Activated naive CD8-positive, alpha-beta T cell treated with anti-CD3 and anti-CD28 coated beads for 36 hours (primary cell): ENCODE data around the gene EHD1. TPM values are rescaled to one million over a fixed set of nuclear protein-coding genes. Genes with fewer than 3 reads are reported as not detected.
A peak's percentile ranks its signal among the peaks of the same experiment; 100 is the strongest.

Experiments
- DNase-seq: peaks from one replicate; pipeline ENCODE4 v3.0.0; 2021
- H3K27ac Mint-ChIP-seq: one replicate; pipeline ENCODE4 v1.8.0; 2022; ENCODE audit warnings: mild to moderate bottlenecking, moderate library complexity, mixed read lengths
- H3K27me3 Mint-ChIP-seq: one replicate; pipeline ENCODE4 v1.8.0; 2022; ENCODE audit warnings: mild to moderate bottlenecking, mixed read lengths
- H3K36me3 Mint-ChIP-seq: one replicate; pipeline ENCODE4 v1.8.0; 2021; ENCODE audit warnings: mild to moderate bottlenecking, mixed read lengths
- H3K4me1 Mint-ChIP-seq: one replicate; pipeline ENCODE4 v1.8.0; 2021; ENCODE audit warnings: mixed read lengths
- H3K4me3 Mint-ChIP-seq: one replicate; pipeline ENCODE4 v1.8.0; 2022; ENCODE audit warnings: mild to moderate bottlenecking, moderate library complexity, mixed read lengths
- H3K9me3 Mint-ChIP-seq: one replicate; pipeline ENCODE4 v1.8.0; 2022; ENCODE audit warnings: mixed read lengths
- total RNA-seq, 2 experiments: library from RNA; stranded (reverse); gene quantifications; one replicate each; pipeline ENCODE4 v1.2.3, GENCODE V29; 2021

The EHD1 gene
- total RNA-seq, 2 experiments from 2014 or later = 103 to 112 TPM

- Mint-ChIP-seq H3K27me3 (no peaks in the 10 kb centered on the region), H3K27ac (peak overlapping the region; percentile 84), H3K36me3 (peaks cover 6% of the 10 kb centered on the region), H3K4me3 (peak overlapping the region; percentile 88), H3K4me1 (peaks cover 21% of the 10 kb centered on the region), H3K9me3 (no peaks in the 10 kb centered on the region)
- no peak for DNase-seq
These were observed 37.0 kb upstream of the EHD1 start for GRCh38 chr11:64915376-64915887.

GRCh38 chr11:64914123-64914522 is 35.7 kb upstream of the EHD1 start:
- no peak overlapping the region for H3K27ac Mint-ChIP-seq
- no peaks in the 10 kb centered on the region for H3K27me3 Mint-ChIP-seq
- no peaks in the 10 kb centered on the region for H3K9me3 Mint-ChIP-seq
- H3K4me1 Mint-ChIP-seq = peaks cover 21% of the 10 kb centered on the region
- H3K4me3 Mint-ChIP-seq = no peak overlapping the region
- no peak for DNase-seq
- peaks cover 8% of the 10 kb centered on the region for H3K36me3 Mint-ChIP-seq

GRCh38 chr11:64913171-64913727 is 34.8 kb upstream of the EHD1 start:
- no peaks in the 10 kb centered on the region for H3K9me3 Mint-ChIP-seq
- H3K4me1 Mint-ChIP-seq = peaks cover 21% of the 10 kb centered on the region
- H3K4me3 Mint-ChIP-seq = no peak overlapping the region
- H3K27me3 Mint-ChIP-seq = no peaks in the 10 kb centered on the region
- no peak for DNase-seq
- H3K36me3 Mint-ChIP-seq = peaks cover 8% of the 10 kb centered on the region
- no peak overlapping the region for H3K27ac Mint-ChIP-seq

- H3K4me1 Mint-ChIP-seq = peaks cover 14% of the 10 kb centered on the region
- no peaks in the 10 kb centered on the region for H3K27me3 Mint-ChIP-seq
- no peak overlapping the region for H3K27ac Mint-ChIP-seq
- no peak for DNase-seq
- no peak overlapping the region for H3K4me3 Mint-ChIP-seq
- peaks cover 8% of the 10 kb centered on the region for H3K36me3 Mint-ChIP-seq
- no peaks in the 10 kb centered on the region for H3K9me3 Mint-ChIP-seq
These were observed 33.3 kb upstream of the EHD1 start for GRCh38 chr11:64911689-64912088.

GRCh38 chr11:64911142-64911541 is 32.7 kb upstream of the EHD1 start:
- H3K36me3 Mint-ChIP-seq = peaks cover 8% of the 10 kb centered on the region
- DNase-seq = no peak
- no peaks in the 10 kb centered on the region for H3K27me3 Mint-ChIP-seq
- peaks cover 10% of the 10 kb centered on the region for H3K4me1 Mint-ChIP-seq
- no peaks in the 10 kb centered on the region for H3K9me3 Mint-ChIP-seq
- H3K27ac Mint-ChIP-seq = no peak overlapping the region
- no peak overlapping the region for H3K4me3 Mint-ChIP-seq

GRCh38 chr11:64910451-64911093 is 32.2 kb upstream of the EHD1 start:
- Mint-ChIP-seq H3K27me3 (no peaks in the 10 kb centered on the region), H3K27ac (no peak overlapping the region), H3K4me1 (peaks cover 4% of the 10 kb centered on the region), H3K9me3 (no peaks in the 10 kb centered on the region), H3K4me3 (no peak overlapping the region), H3K36me3 (peaks cover 8% of the 10 kb centered on the region)
- DNase-seq = no peak

- Mint-ChIP-seq H3K4me3 (no peak overlapping the region), H3K9me3 (no peaks in the 10 kb centered on the region), H3K27ac (no peak overlapping the region), H3K4me1 (peaks cover 3% of the 10 kb centered on the region), H3K27me3 (no peaks in the 10 kb centered on the region), H3K36me3 (peaks cover 8% of the 10 kb centered on the region)
- no peak for DNase-seq
These were observed 31.4 kb upstream of the EHD1 start for GRCh38 chr11:64909653-64910343.

GRCh38 chr11:64908766-64909165 is 30.3 kb upstream of the EHD1 start:
- Mint-ChIP-seq H3K4me1 (no peaks in the 10 kb centered on the region), H3K9me3 (no peaks in the 10 kb centered on the region), H3K36me3 (peaks cover 8% of the 10 kb centered on the region), H3K27ac (no peak overlapping the region), H3K4me3 (no peak overlapping the region), H3K27me3 (no peaks in the 10 kb centered on the region)
- no peak for DNase-seq

GRCh38 chr11:64906314-64906635 is 27.9 kb upstream of the EHD1 start:
- no peaks in the 10 kb centered on the region for H3K4me1 Mint-ChIP-seq
- peaks cover 2% of the 10 kb centered on the region for H3K36me3 Mint-ChIP-seq
- H3K27me3 Mint-ChIP-seq = no peaks in the 10 kb centered on the region
- DNase-seq = no peak
- no peak overlapping the region for H3K27ac Mint-ChIP-seq
- H3K4me3 Mint-ChIP-seq = no peak overlapping the region
- H3K9me3 Mint-ChIP-seq = no peaks in the 10 kb centered on the region

GRCh38 chr11:64905516-64906313 is 27.3 kb upstream of the EHD1 start:
- H3K27me3 Mint-ChIP-seq = no peaks in the 10 kb centered on the region
- H3K4me1 Mint-ChIP-seq = no peaks in the 10 kb centered on the region
- no peak overlapping the region for H3K27ac Mint-ChIP-seq
- H3K36me3 Mint-ChIP-seq = peaks cover 2% of the 10 kb centered on the region
- H3K4me3 Mint-ChIP-seq = no peak overlapping the region
- no peak for DNase-seq
- H3K9me3 Mint-ChIP-seq = no peaks in the 10 kb centered on the region

- Mint-ChIP-seq H3K9me3 (no peaks in the 10 kb centered on the region), H3K27ac (no peak overlapping the region), H3K27me3 (no peaks in the 10 kb centered on the region), H3K4me3 (no peak overlapping the region), H3K36me3 (peaks cover 7% of the 10 kb centered on the region), H3K4me1 (peaks cover 5% of the 10 kb centered on the region)
- DNase-seq = no peak
These were observed 24.9 kb upstream of the EHD1 start for GRCh38 chr11:64903291-64903833.

- Mint-ChIP-seq H3K27me3 (no peaks in the 10 kb centered on the region), H3K9me3 (no peaks in the 10 kb centered on the region), H3K36me3 (peaks cover 7% of the 10 kb centered on the region), H3K4me3 (no peak overlapping the region), H3K4me1 (peaks cover 5% of the 10 kb centered on the region), H3K27ac (no peak overlapping the region)
- no peak for DNase-seq
These were observed 23.9 kb upstream of the EHD1 start for GRCh38 chr11:64902102-64902900.

- peaks cover 7% of the 10 kb centered on the region for H3K36me3 Mint-ChIP-seq
- H3K27me3 Mint-ChIP-seq = no peaks in the 10 kb centered on the region
- H3K4me1 Mint-ChIP-seq = peaks cover 5% of the 10 kb centered on the region
- H3K9me3 Mint-ChIP-seq = no peaks in the 10 kb centered on the region
- no peak overlapping the region for H3K27ac Mint-ChIP-seq
- H3K4me3 Mint-ChIP-seq = no peak overlapping the region
- DNase-seq = no peak
These were observed 22.4 kb upstream of the EHD1 start for GRCh38 chr11:64900774-64901173.

- Mint-ChIP-seq H3K36me3 (peaks cover 7% of the 10 kb centered on the region), H3K4me3 (no peak overlapping the region), H3K27me3 (no peaks in the 10 kb centered on the region), H3K27ac (peak overlapping the region; percentile 76), H3K9me3 (no peaks in the 10 kb centered on the region), H3K4me1 (peaks cover 5% of the 10 kb centered on the region)
- peak; percentile 61 for DNase-seq
These were observed 21.9 kb upstream of the EHD1 start for GRCh38 chr11:64900263-64900678.
